DMS79 (cell line): ENCODE data around the gene GNAS.
A peak's percentile ranks its signal among the peaks of the same experiment; 100 is the strongest.

Source experiments
- DNase-seq: peaks from one replicate; lab custom pipeline; 2025; lab: John Stamatoyannopoulos, UW

The GNAS gene

GRCh38 chr20:58880994-58881752 is 28.7 kb downstream of the GNAS start:
- no peak for DNase-seq

GRCh38 chr20:58882704-58883089 is 30.2 kb downstream of the GNAS start:
- DNase-seq, result no peak

GRCh38 chr20:58883241-58883691 is 30.8 kb downstream of the GNAS start:
- no peak for DNase-seq

- no peak for DNase-seq
These were observed 32.5 kb downstream of the GNAS start for GRCh38 chr20:58884966-58885365.

GRCh38 chr20:58886546-58886945 is 34.0 kb downstream of the GNAS start:
- DNase-seq, result no peak

- DNase-seq, result no peak
These were observed 35.6 kb downstream of the GNAS start for GRCh38 chr20:58888103-58888502.

GRCh38 chr20:58888521-58889333 is 36.2 kb downstream of the GNAS start:
- peak; percentile 13 for DNase-seq

- no peak for DNase-seq
These were observed 36.8 kb downstream of the GNAS start for GRCh38 chr20:58889334-58889760.

- no peak for DNase-seq
These were observed 37.4 kb downstream of the GNAS start for GRCh38 chr20:58889798-58890517.

- DNase-seq, result peak; percentile 56
These were observed 38.1 kb downstream of the GNAS start for GRCh38 chr20:58890518-58891085.

GRCh38 chr20:58891086-58891717 is 38.7 kb downstream of the GNAS start:
- DNase-seq, result peak; percentile 56

GRCh38 chr20:58891718-58892140 is 39.2 kb downstream of the GNAS start:
- DNase-seq, result no peak

GRCh38 chr20:58892141-58892931 is 39.8 kb downstream of the GNAS start:
- peak; percentile 51 for DNase-seq

- no peak for DNase-seq
These were observed 40.4 kb downstream of the GNAS start for GRCh38 chr20:58892932-58893224.

- DNase-seq, result no peak
These were observed 41.0 kb downstream of the GNAS start for GRCh38 chr20:58893355-58894120.

- DNase-seq, result no peak
These were observed 42.3 kb downstream of the GNAS start for GRCh38 chr20:58894652-58895447.

GRCh38 chr20:58895448-58896180 is 43.1 kb downstream of the GNAS start:
- DNase-seq, result no peak

GRCh38 chr20:58896820-58897219 is 44.3 kb downstream of the GNAS start:
- no peak for DNase-seq

GRCh38 chr20:58897488-58897887 is 45.0 kb downstream of the GNAS start:
- DNase-seq, result no peak
